Suprapubic skin (tissue), 4 donors: Measurements from ENCODE around the gene PPARGC1A. TPM values are rescaled to one million over a fixed set of nuclear protein-coding genes. Genes with fewer than 3 reads are reported as not detected.

Source experiments
- DNase-seq, 2 donors: peaks; one replicate each; pipeline ENCODE4 v3.0.0-alpha.2; 2019; ENCODE audit warnings: low spot score in 2 of 2
- H3K27ac ChIP-seq: fragments of 200-600 bp; sonication (generic); one replicate; pipeline ENCODE4 v1.5.1; 2019
- H3K27me3 ChIP-seq: fragments of 200-600 bp; sonication (generic); one replicate; pipeline ENCODE4 v1.5.1; 2019
- H3K36me3 ChIP-seq: fragments of 200-600 bp; sonication (generic); one replicate; pipeline ENCODE4 v1.5.1; 2019
- H3K4me1 ChIP-seq: fragments of 200-600 bp; sonication (generic); one replicate; pipeline ENCODE4 v1.5.1; 2019
- H3K4me3 ChIP-seq: fragments of 200-600 bp; sonication (generic); one replicate; pipeline ENCODE4 v1.5.1; 2019; ENCODE audit warnings: mild to moderate bottlenecking
- H3K9me3 ChIP-seq: fragments of 200-600 bp; sonication (generic); one replicate; pipeline ENCODE4 v1.5.1; 2019
- CTCF ChIP-seq, 2 donors: fragments of 200-600 bp in 1 of 2; fragments of 450-650 bp in 1 of 2; sonication (generic) in 1 of 2; IDR thresholded peaks; one replicate each; pipeline ENCODE4 v1.5.1; 2016 to 2019; ENCODE audit warnings: antibody characterized with exemption in 2 of 2, mild to moderate bottlenecking in 1 of 2, moderate library complexity in 1 of 2
- EP300 ChIP-seq: sonication (generic); formaldehyde crosslinking; IDR thresholded peaks from one replicate; pipeline ENCODE4 v1.6.1; 2017; ENCODE audit warnings: antibody characterized with exemption
- POLR2A ChIP-seq, 2 donors: fragments of 450-650 bp; IDR thresholded peaks; one replicate each; pipeline ENCODE4 v1.6.1; 2017; ENCODE audit warnings: antibody characterized with exemption in 2 of 2, mild to moderate bottlenecking in 2 of 2, moderate library complexity in 2 of 2
- POLR2AphosphoS5 ChIP-seq, 3 donors: sonication (generic); formaldehyde crosslinking; IDR thresholded peaks; one replicate each; pipeline ENCODE4 v1.6.1; 2017; ENCODE audit warnings: antibody characterized with exemption in 3 of 3
- WGBS: methylation state at CpG from one replicate; pipeline ENCODE4 v1.1.5; 2018; 5-methylcytosine and 5-hydroxymethylcytosine counted together
- total RNA-seq, 4 donors: library from RNA; depleted of rRNA; stranded (reverse); fragments of >200 nt; gene quantifications; one replicate each; pipeline ENCODE4 v1.1.0, GENCODE V29; 2016

The PPARGC1A gene
- total RNA-seq, 4 donors from 2014 or later, result 10.5 to 33.4 (median 13.2) TPM

GRCh38 chr4:23909671-23910070 is 19.8 kb upstream of the PPARGC1A start:
- TF ChIP-seq POLR2AphosphoS5 (IDR thresholded peaks at IDR 0.05), result no peak
- Histone ChIP-seq H3K9me3 (no peaks in the 10 kb centered on the region), H3K27ac (no peak overlapping the region), H3K4me1 (no peaks in the 10 kb centered on the region), H3K4me3 (no peak overlapping the region), H3K27me3 (no peaks in the 10 kb centered on the region), H3K36me3 (no peaks in the 10 kb centered on the region)
- DNase-seq, result no peak
- 34% methylated on average over 1 of the region's 1 CpG for WGBS

GRCh38 chr4:23906839-23907238 is 17.0 kb upstream of the PPARGC1A start:
- Histone ChIP-seq H3K27me3 (no peaks in the 10 kb centered on the region), H3K27ac (no peak overlapping the region), H3K36me3 (no peaks in the 10 kb centered on the region), H3K4me1 (peaks cover 3% of the 10 kb centered on the region), H3K4me3 (no peak overlapping the region), H3K9me3 (no peaks in the 10 kb centered on the region)
- WGBS, result 91% methylated on average over 3 of the region's 3 CpGs
- no peak for TF ChIP-seq EP300
- DNase-seq, result no peak

GRCh38 chr4:23904639-23905071 is 14.8 kb upstream of the PPARGC1A start:
- Histone ChIP-seq H3K27me3 (no peaks in the 10 kb centered on the region), H3K27ac (peak overlapping the region; percentile 52), H3K36me3 (no peaks in the 10 kb centered on the region), H3K9me3 (no peaks in the 10 kb centered on the region), H3K4me1 (peaks cover 3% of the 10 kb centered on the region), H3K4me3 (no peak overlapping the region)
- DNase-seq, result no peak
- WGBS, result 44% methylated on average over 5 of the region's 5 CpGs
- TF ChIP-seq POLR2A (IDR thresholded peaks at IDR 0.05) (no peak), CTCF (IDR thresholded peaks at IDR 0.05) (no peak), EP300 (no peak), POLR2AphosphoS5 (IDR thresholded peaks at IDR 0.05) (no peak)

- TF ChIP-seq POLR2AphosphoS5 (IDR thresholded peaks at IDR 0.05) (no peak), EP300 (no peak), POLR2A (IDR thresholded peaks at IDR 0.05) (no peak), CTCF (IDR thresholded peaks at IDR 0.05) (no peak)
- 45% methylated on average over 7 of the region's 7 CpGs for WGBS
- no peaks in the 10 kb centered on the region for H3K9me3 ChIP-seq
- no peak overlapping the region for H3K4me3 ChIP-seq
- peaks cover 3% of the 10 kb centered on the region for H3K4me1 ChIP-seq
- no peaks in the 10 kb centered on the region for H3K27me3 ChIP-seq
- peak overlapping the region; percentile 52 for H3K27ac ChIP-seq
- no peaks in the 10 kb centered on the region for H3K36me3 ChIP-seq
- no peak for DNase-seq
These were observed 14.1 kb upstream of the PPARGC1A start for GRCh38 chr4:23903859-23904438.

- DNase-seq, result no peak
- Histone ChIP-seq H3K27ac (no peak overlapping the region), H3K4me3 (no peak overlapping the region), H3K4me1 (peaks cover 3% of the 10 kb centered on the region), H3K36me3 (no peaks in the 10 kb centered on the region), H3K9me3 (no peaks in the 10 kb centered on the region), H3K27me3 (no peaks in the 10 kb centered on the region)
- TF ChIP-seq POLR2A (IDR thresholded peaks at IDR 0.05) (no peak), EP300 (no peak), CTCF (IDR thresholded peaks at IDR 0.05) (no peak), POLR2AphosphoS5 (IDR thresholded peaks at IDR 0.05) (no peak)
- 72% methylated on average over 4 of the region's 4 CpGs for WGBS
These were observed 12.5 kb upstream of the PPARGC1A start for GRCh38 chr4:23902222-23902804.

- H3K27me3 ChIP-seq, result no peaks in the 10 kb centered on the region
- WGBS, result 84% methylated on average over 6 of the region's 6 CpGs
- H3K27ac ChIP-seq, result no peak overlapping the region
- H3K4me1 ChIP-seq, result peaks cover 3% of the 10 kb centered on the region
- DNase-seq, result no peak
- H3K4me3 ChIP-seq, result no peak overlapping the region
- TF ChIP-seq EP300 (no peak), POLR2AphosphoS5 (IDR thresholded peaks at IDR 0.05) (no peak), CTCF (IDR thresholded peaks at IDR 0.05) (no peak), POLR2A (IDR thresholded peaks at IDR 0.05) (no peak)
- no peaks in the 10 kb centered on the region for H3K9me3 ChIP-seq
- H3K36me3 ChIP-seq, result no peaks in the 10 kb centered on the region
These were observed 10.8 kb upstream of the PPARGC1A start for GRCh38 chr4:23900636-23901035.
